Vagina (tissue), 2 donors: ENCODE measurements around the gene AMBRA1.

Experiments
- CTCF ChIP-seq, 3 experiments: fragments of 450-650 bp in 2 of 3; fragments of 200-600 bp in 1 of 3; sonication (generic) in 1 of 3; IDR thresholded peaks; one replicate each; pipeline ENCODE4 v1.5.1; 2017 to 2019; ENCODE audit warnings: antibody characterized with exemption in 3 of 3, mild to moderate bottlenecking in 2 of 3, moderate library complexity in 2 of 3
- POLR2A ChIP-seq, 2 donors: fragments of 450-650 bp; IDR thresholded peaks; one replicate each; pipeline ENCODE4 v1.6.1; 2017; ENCODE audit warnings: antibody characterized with exemption in 2 of 2, mild to moderate bottlenecking in 2 of 2, moderate library complexity in 2 of 2
- POLR2AphosphoS5 ChIP-seq, 2 donors: sonication (generic); formaldehyde crosslinking; IDR thresholded peaks; one replicate each; pipeline ENCODE4 v1.9.0; 2017; ENCODE audit warnings: antibody characterized with exemption in 2 of 2, mild to moderate bottlenecking in 2 of 2, low read depth in 1 of 2; ENCODE audit not compliant: insufficient read depth in 1 of 2

GRCh38 chr11:46612326-46612725 is 18.5 kb upstream of the AMBRA1 start:
- TF ChIP-seq CTCF (IDR thresholded peaks at IDR 0.05) (no peak), POLR2A (IDR thresholded peaks at IDR 0.05) (no peak), POLR2AphosphoS5 (IDR thresholded peaks at IDR 0.05; ENCODE audit: insufficient read depth in 1 of 2, low read depth in 1 of 2) (no peak)
